Hematopoietic multipotent progenitor cell treated with erythropoietin and hydrocortisone succinate and interleukin-3 and kit ligand, for 15 days (in vitro differentiated cells): ENCODE data around the gene CMSS1.

Experiments used
- DNase-seq: peaks from one replicate; pipeline ENCODE4 v3.0.0-alpha.2; 2015; ENCODE audit warnings: low spot score

Gene CMSS1

GRCh38 chr3:99997293-99997692 is 179.6 kb downstream of the CMSS1 start:
- no peak for DNase-seq

GRCh38 chr3:99999536-99999935 is 181.9 kb downstream of the CMSS1 start:
- DNase-seq = no peak

- DNase-seq = no peak
These were observed 183.4 kb downstream of the CMSS1 start for GRCh38 chr3:100001083-100001482.

- no peak for DNase-seq
These were observed 184.0 kb downstream of the CMSS1 start for GRCh38 chr3:100001526-100002270.

- no peak for DNase-seq
These were observed 185.1 kb downstream of the CMSS1 start for GRCh38 chr3:100002599-100003350.

- no peak for DNase-seq
These were observed 186.2 kb downstream of the CMSS1 start for GRCh38 chr3:100003609-100004503.

GRCh38 chr3:100004931-100005330 is 187.3 kb downstream of the CMSS1 start:
- no peak for DNase-seq

GRCh38 chr3:100005665-100006393 is 188.2 kb downstream of the CMSS1 start:
- no peak for DNase-seq

- DNase-seq = no peak
These were observed 189.1 kb downstream of the CMSS1 start for GRCh38 chr3:100006570-100007271.

- no peak for DNase-seq
These were observed 189.7 kb downstream of the CMSS1 start for GRCh38 chr3:100007313-100007712.

- DNase-seq = no peak
These were observed 190.5 kb downstream of the CMSS1 start for GRCh38 chr3:100008081-100008698.

GRCh38 chr3:100009276-100010086 is 191.8 kb downstream of the CMSS1 start:
- no peak for DNase-seq

GRCh38 chr3:100010087-100010417 is 192.4 kb downstream of the CMSS1 start:
- DNase-seq = no peak

- no peak for DNase-seq
These were observed 201.1 kb downstream of the CMSS1 start for GRCh38 chr3:100018806-100019205.

GRCh38 chr3:100019719-100020118 is 202.1 kb downstream of the CMSS1 start:
- DNase-seq = no peak

GRCh38 chr3:100020876-100021644 is 203.4 kb downstream of the CMSS1 start:
- no peak for DNase-seq

- DNase-seq = no peak
These were observed 204.8 kb downstream of the CMSS1 start for GRCh38 chr3:100022506-100022905.

- DNase-seq = no peak
These were observed 205.5 kb downstream of the CMSS1 start for GRCh38 chr3:100023150-100023549.

- no peak for DNase-seq
These were observed 205.9 kb downstream of the CMSS1 start for GRCh38 chr3:100023595-100023994.
